ENCODE data around the gene CRYGC.

Gene CRYGC

DNA sequence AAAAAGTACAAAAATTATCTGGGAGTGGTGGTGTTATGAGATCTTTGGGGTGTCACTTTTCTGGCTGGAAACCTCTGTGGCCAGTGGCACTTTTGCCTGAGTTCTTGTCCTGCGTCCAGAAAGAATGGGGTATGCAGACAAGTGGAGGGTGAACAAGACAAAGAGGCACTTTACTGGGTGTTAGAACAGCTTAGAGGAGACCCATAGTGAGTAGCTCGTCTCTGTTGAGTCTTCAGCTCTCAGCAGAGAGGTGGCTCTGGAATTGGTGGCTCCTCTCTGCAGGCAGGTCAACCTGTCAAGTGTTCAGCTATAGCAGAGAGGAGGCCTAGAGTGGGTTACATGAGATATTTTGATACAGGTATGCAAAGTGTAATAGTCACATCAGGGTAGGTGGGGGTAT, 31.4 kb downstream of the CRYGC start:
- Histone ChIP-seq H2AFZ (ENCODE audit: low read depth, low read length) (no peak overlapping the region), H3K36me3 (ENCODE audit: insufficient read depth, low read length) (no peaks in the 10 kb centered on the region), H3K9me3 (ENCODE audit: low read length) (no peaks in the 10 kb centered on the region), H3K4me1 (ENCODE audit: insufficient read depth, low read length) (peaks cover 3% of the 10 kb centered on the region), H3K4me3 (ENCODE audit: low read length) (no peak overlapping the region), H3K27me3 (ENCODE audit: insufficient read depth, low read length) (no peaks in the 10 kb centered on the region)

DNA sequence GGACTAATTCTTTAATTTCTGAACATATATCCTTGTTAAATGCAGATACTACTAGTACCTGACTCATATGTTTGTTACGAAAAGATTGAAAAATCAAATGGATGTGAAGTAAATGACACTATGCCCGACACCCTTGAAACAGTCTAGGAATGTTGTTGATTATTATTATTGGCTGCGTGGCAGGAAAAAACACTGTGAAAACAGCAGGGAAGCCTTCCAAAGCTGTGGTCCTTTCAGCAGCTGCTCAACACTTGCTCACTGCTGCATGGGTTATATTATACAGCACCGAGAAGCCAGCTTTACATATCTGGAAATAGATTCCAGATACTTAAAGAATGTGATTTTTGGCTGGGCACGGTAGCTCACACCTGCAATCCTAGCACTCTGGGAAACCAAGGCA, 31.8 kb downstream of the CRYGC start:
- Histone ChIP-seq H3K4me1 (ENCODE audit: insufficient read depth, low read length) (peaks cover 3% of the 10 kb centered on the region), H3K4me3 (ENCODE audit: low read length) (no peak overlapping the region), H2AFZ (ENCODE audit: low read depth, low read length) (no peak overlapping the region), H3K9me3 (ENCODE audit: low read length) (no peaks in the 10 kb centered on the region), H3K27me3 (ENCODE audit: insufficient read depth, low read length) (no peaks in the 10 kb centered on the region), H3K36me3 (ENCODE audit: insufficient read depth, low read length) (no peaks in the 10 kb centered on the region)

DNA sequence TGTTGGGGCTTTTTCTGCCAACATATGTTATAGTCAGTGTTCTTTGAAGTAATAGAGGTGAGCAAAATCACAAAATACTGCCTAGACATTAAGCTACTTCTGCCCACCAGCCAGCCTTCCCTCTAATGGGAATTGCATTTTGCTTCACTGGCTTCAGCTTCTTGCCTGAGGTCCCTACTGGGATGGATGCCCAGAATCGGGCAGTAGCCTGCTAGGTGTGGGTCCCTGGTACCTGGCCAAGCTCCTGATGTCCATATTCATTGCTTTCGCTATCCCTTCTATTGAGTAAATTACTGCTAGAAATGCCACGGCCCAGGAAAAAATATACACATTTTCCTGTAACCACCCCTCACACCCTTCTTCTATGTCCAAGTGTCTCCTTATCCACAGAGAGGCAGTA, 32.3 kb downstream of the CRYGC start:
- H3K4me1 ChIP-seq (ENCODE audit: insufficient read depth, low read length), result peaks cover under 1% of the 10 kb centered on the region
- no peaks in the 10 kb centered on the region for H3K9me3 ChIP-seq (ENCODE audit: low read length)
- H3K36me3 ChIP-seq (ENCODE audit: insufficient read depth, low read length), result no peaks in the 10 kb centered on the region
- H2AFZ ChIP-seq (ENCODE audit: low read depth, low read length), result no peak overlapping the region
- H3K27me3 ChIP-seq (ENCODE audit: insufficient read depth, low read length), result no peaks in the 10 kb centered on the region
- H3K4me3 ChIP-seq (ENCODE audit: low read length), result no peak overlapping the region

DNA sequence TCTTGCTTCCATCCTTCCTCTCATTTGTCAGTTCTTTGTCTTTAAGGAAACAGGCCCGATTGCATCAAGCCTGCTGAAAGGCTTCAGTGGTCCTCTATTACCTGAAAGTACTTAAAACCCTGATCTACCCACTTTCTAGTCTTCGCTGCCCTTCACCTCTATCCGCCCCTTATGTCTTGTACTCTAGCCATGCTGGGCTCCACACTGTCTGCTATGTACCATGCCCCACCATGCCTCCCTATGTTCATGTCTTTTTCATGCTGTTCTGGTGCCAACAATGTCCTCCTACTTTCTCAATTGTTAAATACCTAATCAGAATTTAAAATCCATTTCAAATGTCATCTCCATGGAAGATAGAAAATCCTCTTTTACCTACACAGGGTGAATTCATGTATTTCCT, 33.5 kb downstream of the CRYGC start:
- Histone ChIP-seq H3K4me3 (ENCODE audit: low read length) (no peak overlapping the region), H3K27me3 (ENCODE audit: insufficient read depth, low read length) (no peaks in the 10 kb centered on the region), H3K9me3 (ENCODE audit: low read length) (no peaks in the 10 kb centered on the region), H3K4me1 (ENCODE audit: insufficient read depth, low read length) (no peaks in the 10 kb centered on the region), H2AFZ (ENCODE audit: low read depth, low read length) (no peak overlapping the region), H3K36me3 (ENCODE audit: insufficient read depth, low read length) (no peaks in the 10 kb centered on the region)

DNA sequence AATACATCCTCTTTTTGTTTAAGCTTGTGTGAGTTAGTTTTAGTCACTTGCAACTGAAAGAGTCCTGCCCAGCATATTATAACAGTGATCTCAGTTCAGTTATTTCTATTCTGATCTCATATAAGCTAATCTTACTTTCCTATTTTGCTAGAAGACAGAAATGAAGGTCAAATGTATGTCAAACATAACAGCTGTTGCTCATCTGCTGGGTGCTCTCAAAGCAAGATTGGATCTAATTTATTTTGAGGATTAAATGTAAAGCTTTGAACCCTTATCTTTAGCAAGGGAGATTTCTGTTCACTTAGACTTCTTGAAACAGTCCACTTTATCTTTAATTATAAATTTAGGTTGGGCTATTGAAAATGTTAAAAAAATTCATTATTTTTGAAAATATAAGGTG, 36.5 kb downstream of the CRYGC start:
- Histone ChIP-seq H3K9me3 (ENCODE audit: low read length) (no peaks in the 10 kb centered on the region), H3K4me1 (ENCODE audit: insufficient read depth, low read length) (no peaks in the 10 kb centered on the region), H2AFZ (ENCODE audit: low read depth, low read length) (no peak overlapping the region)

DNA sequence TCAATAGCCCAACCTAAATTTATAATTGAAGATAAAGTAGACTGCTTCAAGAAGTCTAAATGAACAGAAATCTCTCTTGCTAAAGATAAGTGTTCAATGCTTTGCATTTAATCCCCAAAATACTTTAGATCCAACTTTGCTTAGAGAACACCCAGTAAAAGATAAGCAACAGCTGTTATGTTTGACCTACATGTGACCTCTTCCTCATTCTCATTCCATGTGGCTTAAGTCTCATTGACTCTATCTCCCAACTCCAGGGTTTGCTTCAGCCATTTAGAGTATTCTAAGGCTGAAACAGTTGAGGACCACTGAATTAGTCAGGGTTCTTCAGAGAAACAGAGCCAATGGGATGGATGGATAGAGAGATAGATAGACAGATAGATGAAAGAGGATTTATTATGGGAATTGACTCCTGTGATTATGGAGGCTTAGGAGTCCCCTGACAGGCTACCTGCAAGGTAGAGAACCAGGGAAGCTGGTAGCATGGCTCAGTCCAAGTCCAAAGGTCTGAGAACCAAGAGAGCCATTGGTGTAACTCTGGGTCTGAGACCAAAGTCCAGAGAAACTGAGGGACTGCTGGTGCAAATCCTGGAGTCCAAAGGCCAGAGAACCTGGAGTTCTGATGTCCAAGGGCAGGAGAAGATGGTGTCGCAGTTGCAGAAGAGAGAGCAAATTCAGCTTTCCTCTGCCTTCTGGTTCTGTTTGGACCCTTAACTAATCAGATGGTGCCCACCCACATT, 37.4 kb downstream of the CRYGC start:
- Histone ChIP-seq H3K4me1 (ENCODE audit: insufficient read depth, low read length) (no peaks in the 10 kb centered on the region), H2AFZ (ENCODE audit: low read depth, low read length) (no peak overlapping the region), H3K4me3 (ENCODE audit: low read length) (no peak overlapping the region), H3K27me3 (ENCODE audit: insufficient read depth, low read length) (no peaks in the 10 kb centered on the region), H3K36me3 (ENCODE audit: insufficient read depth, low read length) (no peaks in the 10 kb centered on the region), H3K9me3 (ENCODE audit: low read length) (no peaks in the 10 kb centered on the region)

More for the DNA sequence above, 36.5 kb downstream of the CRYGC start:
- no peaks in the 10 kb centered on the region for H3K27me3 ChIP-seq (ENCODE audit: insufficient read depth, low read length)
- H3K4me3 ChIP-seq (ENCODE audit: low read length), result no peak overlapping the region
- H3K36me3 ChIP-seq (ENCODE audit: insufficient read depth, low read length), result no peaks in the 10 kb centered on the region

DNA sequence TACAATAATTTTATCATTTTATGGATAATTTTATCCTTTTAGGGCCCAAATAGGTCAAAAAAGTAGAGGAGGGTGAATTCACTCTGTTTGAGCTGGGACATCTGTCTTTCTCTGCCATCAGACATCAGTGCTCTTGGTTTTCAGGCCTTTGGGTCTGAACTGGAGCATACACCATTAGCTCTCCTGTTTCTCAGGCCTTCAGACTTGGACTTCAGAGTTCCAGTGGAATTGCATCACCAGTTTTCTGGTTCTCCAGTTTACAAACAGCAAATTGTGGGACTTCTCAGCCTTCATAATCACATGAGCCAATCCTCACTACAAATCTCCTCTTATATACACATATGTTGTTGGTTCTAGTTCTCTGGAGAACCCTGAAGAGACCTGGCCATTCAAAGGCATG, 39.2 kb downstream of the CRYGC start:
- Histone ChIP-seq H3K27me3 (ENCODE audit: insufficient read depth, low read length) (no peaks in the 10 kb centered on the region), H3K4me3 (ENCODE audit: low read length) (no peak overlapping the region), H3K36me3 (ENCODE audit: insufficient read depth, low read length) (no peaks in the 10 kb centered on the region), H3K9me3 (ENCODE audit: low read length) (no peaks in the 10 kb centered on the region), H2AFZ (ENCODE audit: low read depth, low read length) (no peak overlapping the region), H3K4me1 (ENCODE audit: insufficient read depth, low read length) (no peaks in the 10 kb centered on the region)

DNA sequence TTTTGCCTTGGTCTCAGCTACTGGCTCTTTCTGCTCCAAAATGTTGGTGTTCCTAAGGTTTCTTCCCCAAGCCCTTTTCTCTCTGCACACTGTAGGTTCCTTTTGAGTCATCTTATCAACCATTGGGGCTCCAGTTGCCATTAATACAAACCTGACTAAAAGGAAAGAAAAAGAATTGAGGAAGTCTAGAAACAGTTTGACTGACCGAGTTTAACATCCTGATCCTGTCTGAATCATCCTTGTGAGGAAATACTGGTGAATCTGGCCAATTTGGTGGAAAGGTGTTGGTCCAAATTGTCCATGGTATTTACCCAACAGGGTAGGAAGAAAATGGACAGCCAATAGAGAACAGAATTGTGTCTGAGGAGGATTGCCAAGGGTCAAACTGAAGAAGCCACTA, 43.6 kb downstream of the CRYGC start:
- H3K4me3 ChIP-seq (ENCODE audit: low read length), result no peak overlapping the region
- H3K36me3 ChIP-seq (ENCODE audit: insufficient read depth, low read length), result no peaks in the 10 kb centered on the region
- no peaks in the 10 kb centered on the region for H3K4me1 ChIP-seq (ENCODE audit: insufficient read depth, low read length)
- H3K27me3 ChIP-seq (ENCODE audit: insufficient read depth, low read length), result no peaks in the 10 kb centered on the region
- no peak overlapping the region for H2AFZ ChIP-seq (ENCODE audit: low read depth, low read length)
- H3K9me3 ChIP-seq (ENCODE audit: low read length), result no peaks in the 10 kb centered on the region

DNA sequence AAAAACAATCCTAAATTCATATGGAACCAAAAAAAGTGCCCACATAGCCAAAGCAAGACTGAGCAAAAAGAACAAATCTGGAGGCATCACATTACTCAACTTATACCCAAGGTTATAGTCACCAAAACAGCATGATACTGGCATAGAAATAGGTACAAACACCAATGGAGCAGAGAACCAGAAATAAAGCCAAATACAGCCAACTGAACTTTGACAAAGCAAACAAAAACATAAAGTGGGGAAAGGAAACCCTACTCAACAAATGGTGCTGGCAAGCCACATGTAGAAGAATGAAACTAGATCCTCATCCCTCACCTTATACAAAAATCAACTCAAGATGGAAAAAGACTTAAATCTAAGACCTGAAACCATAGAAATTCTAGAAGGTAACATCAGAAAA, 45.8 kb downstream of the CRYGC start:
- Histone ChIP-seq H3K27me3 (ENCODE audit: insufficient read depth, low read length) (no peaks in the 10 kb centered on the region), H3K9me3 (ENCODE audit: low read length) (peaks cover 2% of the 10 kb centered on the region), H2AFZ (ENCODE audit: low read depth, low read length) (no peak overlapping the region), H3K4me3 (ENCODE audit: low read length) (no peak overlapping the region), H3K4me1 (ENCODE audit: insufficient read depth, low read length) (no peaks in the 10 kb centered on the region), H3K36me3 (ENCODE audit: insufficient read depth, low read length) (no peaks in the 10 kb centered on the region)
